ENCODE results near the gene LRRC18. TPM values are rescaled to one million over a fixed set of nuclear protein-coding genes. Genes with fewer than 3 reads are reported as not detected.

Gene LRRC18
- total RNA-seq, 2 experiments from 2014 or later: not detected

- H3K27ac ChIP-seq (ENCODE audit: low read depth in 1 of 2, low read length in 2 of 2): no peak overlapping the region
- TF ChIP-seq, protein P1, sequence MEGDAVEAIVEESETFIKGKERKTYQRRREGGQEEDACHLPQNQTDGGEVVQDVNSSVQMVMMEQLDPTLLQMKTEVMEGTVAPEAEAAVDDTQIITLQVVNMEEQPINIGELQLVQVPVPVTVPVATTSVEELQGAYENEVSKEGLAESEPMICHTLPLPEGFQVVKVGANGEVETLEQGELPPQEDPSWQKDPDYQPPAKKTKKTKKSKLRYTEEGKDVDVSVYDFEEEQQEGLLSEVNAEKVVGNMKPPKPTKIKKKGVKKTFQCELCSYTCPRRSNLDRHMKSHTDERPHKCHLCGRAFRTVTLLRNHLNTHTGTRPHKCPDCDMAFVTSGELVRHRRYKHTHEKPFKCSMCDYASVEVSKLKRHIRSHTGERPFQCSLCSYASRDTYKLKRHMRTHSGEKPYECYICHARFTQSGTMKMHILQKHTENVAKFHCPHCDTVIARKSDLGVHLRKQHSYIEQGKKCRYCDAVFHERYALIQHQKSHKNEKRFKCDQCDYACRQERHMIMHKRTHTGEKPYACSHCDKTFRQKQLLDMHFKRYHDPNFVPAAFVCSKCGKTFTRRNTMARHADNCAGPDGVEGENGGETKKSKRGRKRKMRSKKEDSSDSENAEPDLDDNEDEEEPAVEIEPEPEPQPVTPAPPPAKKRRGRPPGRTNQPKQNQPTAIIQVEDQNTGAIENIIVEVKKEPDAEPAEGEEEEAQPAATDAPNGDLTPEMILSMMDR (IDR thresholded peaks at IDR 0.05): no peak
- H3K27me3 ChIP-seq (ENCODE audit: control insufficient read depth in 1 of 2, insufficient read depth in 2 of 2, low read length in 2 of 2): no peaks in the 10 kb centered on the region
- no peak overlapping the region for H3K27ac Mint-ChIP-seq
- no peaks in the 10 kb centered on the region for H3K4me1 ChIP-seq (ENCODE audit: insufficient read depth, low read length)
- no peaks in the 10 kb centered on the region for H3K9me3 Mint-ChIP-seq
- DNase-seq (no peak), ATAC-seq (ENCODE audit: poor library complexity) (no peak)
- H3K36me3 ChIP-seq (ENCODE audit: insufficient read depth, low read length): no peaks in the 10 kb centered on the region
- no peaks in the 10 kb centered on the region for H3K36me3 Mint-ChIP-seq (ENCODE audit: low read depth)
- no peaks in the 10 kb centered on the region for H3K9me3 ChIP-seq (ENCODE audit: control insufficient read depth in 1 of 2, insufficient read depth in 1 of 2, low read length in 2 of 2)
- no peak overlapping the region for H3K4me3 ChIP-seq (ENCODE audit: low read length)
- CTCF ChIA-PET: no interaction called here
- no peaks in the 10 kb centered on the region for H3K4me1 Mint-ChIP-seq (ENCODE audit: low read depth)
- intact Hi-C loops (cut with DNase I, micrococcal nuclease): no loop called here
- no peak overlapping the region for H3K4me3 Mint-ChIP-seq
- H3K27me3 Mint-ChIP-seq: no peaks in the 10 kb centered on the region
- POLR2A ChIA-PET: no interaction called here
Measured at GRCh38 chr10:48938990-48939536, 577 bp downstream of the LRRC18 start.

DNA sequence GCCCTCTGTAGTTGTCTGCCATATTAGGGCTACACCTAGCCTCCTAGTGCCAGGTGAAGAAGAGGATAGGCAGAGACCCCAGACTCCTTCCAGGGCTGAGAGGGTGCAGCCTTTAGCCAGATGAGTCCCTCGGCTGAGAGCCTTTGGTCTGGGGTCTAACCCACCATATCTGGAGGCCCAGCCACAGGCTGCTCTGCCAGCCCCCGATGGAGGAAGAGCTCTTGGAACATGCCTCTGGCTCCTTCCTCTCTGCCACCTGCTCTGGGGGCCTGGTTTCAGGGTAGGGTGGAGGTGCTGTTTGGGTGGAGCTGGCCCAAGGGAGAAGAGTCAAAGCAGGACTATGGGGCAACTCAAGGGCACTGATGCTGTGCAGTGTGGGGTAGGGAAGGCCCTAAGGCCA, 1.4 kb downstream of the LRRC18 start:
- intact Hi-C loops (cut with DNase I, micrococcal nuclease): no loop called here

GRCh38 chr10:48937796-48938195, 1.8 kb downstream of the LRRC18 start:
- Mint-ChIP-seq H3K9me3 (no peaks in the 10 kb centered on the region), H3K4me3 (no peak overlapping the region), H3K27me3 (no peaks in the 10 kb centered on the region), H3K4me1 (ENCODE audit: low read depth) (no peaks in the 10 kb centered on the region), H3K36me3 (ENCODE audit: low read depth) (no peaks in the 10 kb centered on the region), H3K27ac (no peak overlapping the region)
- H3K9me3 ChIP-seq (ENCODE audit: control insufficient read depth in 1 of 2, insufficient read depth in 1 of 2, low read length in 2 of 2): no peaks in the 10 kb centered on the region
- intact Hi-C loops (cut with DNase I, micrococcal nuclease): no loop called here
- no peak overlapping the region for H3K4me3 ChIP-seq (ENCODE audit: low read length)
- no peaks in the 10 kb centered on the region for H3K36me3 ChIP-seq (ENCODE audit: insufficient read depth, low read length)
- ATAC-seq (ENCODE audit: poor library complexity) (no peak), DNase-seq (no peak)
- no peak overlapping the region for H3K27ac ChIP-seq (ENCODE audit: low read depth in 1 of 2, low read length in 2 of 2)
- H3K27me3 ChIP-seq (ENCODE audit: control insufficient read depth in 1 of 2, insufficient read depth in 2 of 2, low read length in 2 of 2): no peaks in the 10 kb centered on the region
- no peaks in the 10 kb centered on the region for H3K4me1 ChIP-seq (ENCODE audit: insufficient read depth, low read length)
- CTCF ChIA-PET: no interaction called here
- POLR2A ChIA-PET: no interaction called here
- TF ChIP-seq, protein P1 (IDR thresholded peaks at IDR 0.05): no peak

More for the DNA sequence above, 1.4 kb downstream of the LRRC18 start:
- ChIA-PET POLR2A (no interaction called here), CTCF (no interaction called here)
- H3K36me3 ChIP-seq (ENCODE audit: insufficient read depth, low read length): no peaks in the 10 kb centered on the region
- TF ChIP-seq, protein P1 (IDR thresholded peaks at IDR 0.05): no peak
- no peaks in the 10 kb centered on the region for H3K9me3 ChIP-seq (ENCODE audit: control insufficient read depth in 1 of 2, insufficient read depth in 1 of 2, low read length in 2 of 2)
- ATAC-seq (ENCODE audit: poor library complexity) (no peak), DNase-seq (no peak)
- H3K27ac ChIP-seq (ENCODE audit: low read depth in 1 of 2, low read length in 2 of 2): no peak overlapping the region
- no peaks in the 10 kb centered on the region for H3K9me3 Mint-ChIP-seq
- no peak overlapping the region for H3K27ac Mint-ChIP-seq
- H3K27me3 Mint-ChIP-seq: no peaks in the 10 kb centered on the region
- no peaks in the 10 kb centered on the region for H3K4me1 ChIP-seq (ENCODE audit: insufficient read depth, low read length)
- no peak overlapping the region for H3K4me3 Mint-ChIP-seq
- H3K4me3 ChIP-seq (ENCODE audit: low read length): no peak overlapping the region
- H3K36me3 Mint-ChIP-seq (ENCODE audit: low read depth): no peaks in the 10 kb centered on the region
- H3K4me1 Mint-ChIP-seq (ENCODE audit: low read depth): no peaks in the 10 kb centered on the region
- H3K27me3 ChIP-seq (ENCODE audit: control insufficient read depth in 1 of 2, insufficient read depth in 2 of 2, low read length in 2 of 2): no peaks in the 10 kb centered on the region

Data from CD4-positive, alpha-beta T cell (primary cell).